Nephron (organoid): Measurements from ENCODE around the gene FMN2.

Source experiments
- H3K27ac Mint-ChIP-seq, 3 experiments: 2 replicates each; pipeline ENCODE4 v1.8.0; 2020; ENCODE audit warnings: mixed read lengths in 3 of 3, mild to moderate bottlenecking in 2 of 3, moderate library complexity in 1 of 3
- H3K27me3 Mint-ChIP-seq: 2 replicates; pipeline ENCODE4 v1.8.0; 2021; ENCODE audit warnings: low read depth, mild to moderate bottlenecking, moderate library complexity, mixed read lengths
- H3K36me3 Mint-ChIP-seq: 2 replicates; pipeline ENCODE4 v1.8.0; 2020; ENCODE audit warnings: low read depth, mixed read lengths
- H3K4me1 Mint-ChIP-seq: 2 replicates; pipeline ENCODE4 v1.8.0; 2020; ENCODE audit warnings: mixed read lengths
- H3K4me3 Mint-ChIP-seq, 3 experiments: 2 replicates each; pipeline ENCODE4 v1.8.0; 2020; ENCODE audit warnings: mild to moderate bottlenecking in 3 of 3, mixed read lengths in 3 of 3, moderate library complexity in 2 of 3
- H3K9me3 Mint-ChIP-seq: 2 replicates; pipeline ENCODE4 v1.8.0; 2020; ENCODE audit warnings: mixed read lengths
- CTCF ChIP-seq, 3 experiments: fragments of 200-600 bp; sonication (generic); IDR thresholded peaks; one replicate each; pipeline ENCODE4 v1.5.0; 2021; ENCODE audit warnings: antibody characterized with exemption in 3 of 3; ENCODE audit not compliant: unreplicated experiment in 3 of 3

Gene FMN2

GRCh38 chr1:240329443-240329842 is 237.8 kb downstream of the FMN2 start:
- H3K4me3 Mint-ChIP-seq: no peak overlapping the region
- H3K27me3 Mint-ChIP-seq: no peaks in the 10 kb centered on the region
- H3K4me1 Mint-ChIP-seq: no peaks in the 10 kb centered on the region
- TF ChIP-seq CTCF (IDR thresholded peaks at IDR 0.05; ENCODE audit: unreplicated experiment in 3 of 3): no peak
- no peaks in the 10 kb centered on the region for H3K36me3 Mint-ChIP-seq
- no peak overlapping the region for H3K27ac Mint-ChIP-seq
- no peaks in the 10 kb centered on the region for H3K9me3 Mint-ChIP-seq

GRCh38 chr1:240332672-240333071 is 241.0 kb downstream of the FMN2 start:
- Mint-ChIP-seq H3K27ac (no peak overlapping the region), H3K27me3 (no peaks in the 10 kb centered on the region), H3K9me3 (no peaks in the 10 kb centered on the region), H3K4me1 (peaks cover 3% of the 10 kb centered on the region), H3K36me3 (no peaks in the 10 kb centered on the region), H3K4me3 (no peak overlapping the region)
- TF ChIP-seq CTCF (IDR thresholded peaks at IDR 0.05; ENCODE audit: unreplicated experiment in 3 of 3): no peak

- H3K4me1 Mint-ChIP-seq: peaks cover 10% of the 10 kb centered on the region
- H3K27ac Mint-ChIP-seq: peak overlapping the region in 1 of 3 experiments; percentile 44
- H3K27me3 Mint-ChIP-seq: no peaks in the 10 kb centered on the region
- no peaks in the 10 kb centered on the region for H3K36me3 Mint-ChIP-seq
- TF ChIP-seq CTCF (IDR thresholded peaks at IDR 0.05; ENCODE audit: unreplicated experiment in 3 of 3): no peak
- H3K4me3 Mint-ChIP-seq: no peak overlapping the region
- no peaks in the 10 kb centered on the region for H3K9me3 Mint-ChIP-seq
Observed at GRCh38 chr1:240337781-240338180, 246.1 kb downstream of the FMN2 start.

- H3K4me3 Mint-ChIP-seq: no peak overlapping the region
- no peak overlapping the region for H3K27ac Mint-ChIP-seq
- TF ChIP-seq CTCF (IDR thresholded peaks at IDR 0.05; ENCODE audit: unreplicated experiment in 3 of 3): no peak
- no peaks in the 10 kb centered on the region for H3K27me3 Mint-ChIP-seq
- H3K9me3 Mint-ChIP-seq: no peaks in the 10 kb centered on the region
- H3K36me3 Mint-ChIP-seq: no peaks in the 10 kb centered on the region
- H3K4me1 Mint-ChIP-seq: peaks cover 16% of the 10 kb centered on the region
Observed at GRCh38 chr1:240338837-240339236, 247.2 kb downstream of the FMN2 start.

- no peak for TF ChIP-seq CTCF (IDR thresholded peaks at IDR 0.05; ENCODE audit: unreplicated experiment in 3 of 3)
- Mint-ChIP-seq H3K9me3 (no peaks in the 10 kb centered on the region), H3K27me3 (no peaks in the 10 kb centered on the region), H3K27ac (no peak overlapping the region), H3K4me3 (no peak overlapping the region), H3K36me3 (no peaks in the 10 kb centered on the region), H3K4me1 (peaks cover 21% of the 10 kb centered on the region)
Observed at GRCh38 chr1:240341365-240342250, 249.9 kb downstream of the FMN2 start.

- H3K4me1 Mint-ChIP-seq: peaks cover 21% of the 10 kb centered on the region
- no peaks in the 10 kb centered on the region for H3K36me3 Mint-ChIP-seq
- no peaks in the 10 kb centered on the region for H3K9me3 Mint-ChIP-seq
- TF ChIP-seq CTCF (IDR thresholded peaks at IDR 0.05; ENCODE audit: unreplicated experiment in 3 of 3): no peak
- no peaks in the 10 kb centered on the region for H3K27me3 Mint-ChIP-seq
- no peak overlapping the region for H3K4me3 Mint-ChIP-seq
- H3K27ac Mint-ChIP-seq: no peak overlapping the region
Observed at GRCh38 chr1:240342251-240342625, 250.6 kb downstream of the FMN2 start.
